SW480 (cell line): ENCODE measurements around the gene SH3PXD2B.
"Not testable (repeated sequence)": the region's sequence is repeated elsewhere in the genome, so short reads cannot be mapped to it uniquely, and the experiment has no call there.

Experiments
- DNase-seq: peaks from one replicate; pipeline ENCODE4 v3.0.0-alpha.2; 2016; ENCODE audit warnings: low spot score

Gene SH3PXD2B

DNA sequence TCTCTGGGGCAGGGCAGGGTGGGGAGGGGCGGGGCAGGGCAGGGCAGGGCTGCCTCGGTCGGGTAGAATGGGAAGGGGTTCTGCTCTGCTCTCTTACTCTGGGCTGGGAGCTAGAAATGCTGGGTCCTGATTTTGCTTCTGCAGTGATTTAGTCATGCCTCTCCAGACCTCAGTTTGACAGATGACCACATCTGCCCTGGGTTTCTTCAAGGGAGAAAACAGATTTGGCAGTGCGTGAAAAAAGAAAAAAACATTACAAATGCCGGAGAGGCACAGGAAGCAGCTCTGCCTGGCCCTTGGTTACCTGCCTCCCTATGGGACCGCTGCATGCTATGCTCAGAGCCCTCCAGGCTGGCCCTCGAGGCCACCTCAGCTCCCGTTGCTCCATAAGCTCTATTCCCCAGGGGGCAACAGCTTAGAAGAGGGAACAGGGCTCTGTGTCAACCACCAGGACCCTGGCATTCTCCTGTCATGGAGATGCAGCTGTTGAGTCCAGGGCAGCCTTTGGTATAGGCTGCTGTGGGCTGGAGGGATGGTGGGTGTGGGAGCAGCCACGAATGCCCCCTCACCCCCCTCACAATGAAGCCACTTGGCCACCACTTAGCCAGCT lies 117.5 kb downstream of the SH3PXD2B start:
- DNase-seq = no peak

DNA sequence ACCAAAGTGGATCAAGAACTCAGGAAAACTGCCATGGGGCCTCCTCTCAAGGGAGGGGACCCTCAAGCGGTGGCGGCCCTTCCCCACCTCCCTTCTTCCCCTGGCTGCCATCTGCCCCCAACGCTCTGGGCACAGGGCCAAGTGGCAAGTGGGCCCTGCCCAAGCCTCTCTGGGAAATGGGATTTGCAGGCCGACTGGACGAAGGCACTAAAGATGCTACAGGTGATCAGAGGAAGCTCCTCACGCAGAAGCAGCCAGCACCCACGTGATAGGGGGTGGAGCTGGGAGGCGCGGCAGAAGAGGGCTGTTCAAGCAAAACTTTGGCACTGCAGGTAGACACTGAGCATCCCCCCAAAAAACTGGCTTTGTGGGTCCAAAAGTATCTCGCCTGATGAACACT lies 118.1 kb downstream of the SH3PXD2B start:
- DNase-seq = no peak

DNA sequence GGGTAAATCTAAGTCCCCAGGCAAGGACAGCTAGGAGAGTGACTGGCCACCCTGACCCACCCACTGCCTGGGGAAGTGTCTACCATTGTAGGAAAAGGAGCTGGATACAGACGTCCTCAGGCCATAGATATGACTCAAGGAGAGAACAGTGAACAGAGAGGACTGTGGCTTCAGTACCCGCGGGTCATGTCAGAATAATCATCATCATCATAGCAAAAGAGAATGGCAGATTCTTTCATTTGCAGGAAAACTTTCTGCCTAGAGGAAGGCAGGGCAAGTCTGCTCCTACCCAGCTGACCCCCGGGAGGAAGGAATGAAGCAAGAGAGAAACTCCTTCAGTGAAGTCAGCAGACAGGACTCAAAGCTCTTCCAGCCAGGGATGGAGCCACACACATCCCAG lies 118.6 kb downstream of the SH3PXD2B start:
- no peak for DNase-seq

DNA sequence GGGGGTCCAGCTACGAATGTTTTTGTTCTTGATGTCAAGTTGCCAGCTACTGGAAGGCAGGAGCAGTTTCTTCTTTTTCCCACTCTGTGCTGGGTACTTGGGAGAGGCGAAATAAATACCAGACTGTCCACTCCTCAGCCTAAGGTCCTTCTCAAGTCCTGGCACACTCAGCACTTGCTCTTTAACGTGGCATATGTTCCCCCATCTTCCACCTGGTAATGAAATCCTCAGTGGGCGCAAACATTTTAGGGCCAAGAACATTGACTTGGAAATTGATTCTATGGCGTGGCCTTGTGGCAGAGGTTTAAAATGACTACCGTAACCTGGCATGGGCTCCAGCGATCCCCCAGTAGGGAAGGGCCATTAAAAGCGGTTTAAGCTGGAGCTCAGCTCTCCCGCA lies 119.7 kb downstream of the SH3PXD2B start:
- DNase-seq = no peak

DNA sequence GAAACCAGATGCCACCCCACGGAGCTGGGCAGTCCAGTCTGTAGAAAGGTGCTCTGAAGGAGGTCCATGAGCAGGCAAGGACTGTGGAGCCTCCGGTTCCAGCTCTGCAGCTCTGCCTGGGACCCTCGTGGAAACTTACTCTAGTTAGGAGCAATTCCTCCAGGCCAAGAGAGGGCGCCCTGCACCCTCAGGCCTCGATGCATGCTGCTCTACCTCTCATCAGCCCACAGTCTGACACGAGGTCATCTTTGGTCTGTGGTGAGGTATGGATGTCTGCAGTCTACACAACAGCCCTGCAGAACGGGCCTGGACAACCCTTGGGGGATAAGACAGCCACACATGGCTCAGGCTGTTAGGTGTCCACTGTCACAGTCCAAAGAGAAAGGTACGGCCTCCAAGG lies 120.1 kb downstream of the SH3PXD2B start:
- DNase-seq = peak; percentile 18

DNA sequence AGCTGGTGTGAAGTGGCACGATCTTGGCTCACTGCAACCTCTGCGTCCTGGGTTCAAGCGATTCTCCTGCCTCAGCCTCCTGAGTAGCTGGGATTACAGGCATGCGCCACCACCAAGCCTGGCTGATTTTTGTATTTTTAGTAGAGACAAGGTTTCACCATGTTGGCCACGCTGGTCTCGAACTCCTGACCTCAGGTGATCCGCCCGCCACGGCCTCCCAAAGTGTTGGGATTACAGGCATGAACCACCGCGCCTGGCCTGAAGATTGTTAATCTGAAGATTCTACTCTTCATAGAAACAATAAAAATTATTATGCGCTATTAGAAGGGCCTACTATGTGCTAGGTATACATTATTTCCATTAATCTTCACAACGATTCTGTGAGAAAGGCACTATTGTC lies 127.4 kb downstream of the SH3PXD2B start:
- not testable (repeated sequence) for DNase-seq

DNA sequence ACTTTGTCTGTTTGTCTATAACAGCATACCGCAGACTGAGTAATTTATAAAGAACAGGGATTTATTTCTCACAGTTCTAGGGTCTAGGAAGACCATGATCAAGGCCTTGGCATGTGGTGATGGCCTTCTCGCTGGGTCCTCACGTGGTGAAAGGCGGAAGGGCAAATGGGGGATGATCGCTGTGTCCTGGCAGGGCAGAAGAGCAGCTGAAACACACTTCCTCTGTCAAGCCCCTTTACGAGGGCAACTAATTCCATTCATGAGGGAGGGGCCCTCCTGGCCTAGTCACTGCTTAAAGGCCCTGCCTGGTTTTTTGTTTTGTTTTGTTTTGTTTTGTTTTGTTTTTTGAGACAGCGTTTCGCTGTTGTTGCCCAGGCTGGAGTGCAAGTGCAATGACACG lies 128.9 kb downstream of the SH3PXD2B start:
- no peak for DNase-seq

DNA sequence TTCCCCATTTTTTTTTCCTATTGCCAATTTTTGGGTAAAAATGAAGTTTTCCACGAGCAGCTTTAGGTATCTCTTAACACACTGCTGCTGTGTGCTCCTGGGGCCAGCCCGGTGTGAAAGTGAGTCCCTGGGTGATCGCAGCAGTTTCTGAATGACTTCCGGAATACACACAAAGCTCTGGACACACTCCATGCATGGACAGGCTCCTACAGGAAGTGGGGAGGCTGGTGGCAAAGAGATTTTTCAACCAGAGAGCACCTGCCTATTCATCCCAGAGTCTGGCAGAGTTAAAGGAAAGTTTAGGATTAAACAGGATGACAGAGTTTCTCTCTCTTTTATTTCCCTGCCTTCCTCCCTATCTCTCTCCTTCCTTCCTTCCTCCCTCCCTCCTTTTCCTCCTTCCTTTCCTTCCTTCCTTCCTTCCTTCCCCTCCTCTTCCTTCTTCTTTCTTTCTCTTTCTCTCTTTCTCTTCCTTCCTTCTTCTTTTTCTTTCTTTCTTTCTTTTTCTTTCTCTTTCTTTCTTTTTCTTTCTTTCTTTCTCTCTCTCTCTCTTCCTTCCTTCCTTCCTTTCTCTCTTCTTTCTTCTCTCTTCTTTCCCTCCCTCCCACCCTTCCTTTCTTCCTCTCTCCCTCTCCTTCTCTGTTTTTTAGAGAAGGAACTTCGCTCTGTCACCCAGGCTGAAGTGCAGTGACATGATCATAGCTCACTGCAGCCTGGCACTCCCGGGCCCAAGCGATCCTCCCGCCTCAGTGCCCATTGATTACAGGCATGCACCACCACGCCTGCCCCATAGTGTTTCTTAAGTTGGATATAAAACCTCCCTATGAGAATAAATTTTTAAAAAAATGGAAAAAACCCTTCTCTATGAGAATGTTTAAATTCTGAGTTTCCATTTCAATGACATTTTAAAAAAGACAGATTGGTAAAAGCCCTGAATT lies 132.0 kb downstream of the SH3PXD2B start:
- no peak for DNase-seq

DNA sequence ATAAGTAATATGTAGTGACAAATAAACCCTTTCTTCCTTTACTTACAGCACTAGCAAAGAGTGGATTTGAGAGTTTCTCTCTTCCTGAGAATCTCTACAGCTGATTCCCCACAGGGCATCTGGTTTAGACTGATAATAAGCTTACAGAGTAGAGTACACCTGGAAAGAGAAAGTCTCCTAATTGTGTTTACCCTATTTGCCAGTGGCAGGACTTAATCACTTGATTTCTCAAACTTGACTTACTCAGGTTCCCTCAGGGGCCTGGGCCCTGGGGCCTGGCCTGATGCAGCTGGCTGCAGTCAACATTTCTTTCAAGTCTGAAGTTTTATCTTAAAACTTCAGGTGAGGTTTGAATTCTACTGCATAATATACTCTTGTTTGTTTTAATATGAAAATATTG lies 132.7 kb downstream of the SH3PXD2B start:
- DNase-seq = no peak

DNA sequence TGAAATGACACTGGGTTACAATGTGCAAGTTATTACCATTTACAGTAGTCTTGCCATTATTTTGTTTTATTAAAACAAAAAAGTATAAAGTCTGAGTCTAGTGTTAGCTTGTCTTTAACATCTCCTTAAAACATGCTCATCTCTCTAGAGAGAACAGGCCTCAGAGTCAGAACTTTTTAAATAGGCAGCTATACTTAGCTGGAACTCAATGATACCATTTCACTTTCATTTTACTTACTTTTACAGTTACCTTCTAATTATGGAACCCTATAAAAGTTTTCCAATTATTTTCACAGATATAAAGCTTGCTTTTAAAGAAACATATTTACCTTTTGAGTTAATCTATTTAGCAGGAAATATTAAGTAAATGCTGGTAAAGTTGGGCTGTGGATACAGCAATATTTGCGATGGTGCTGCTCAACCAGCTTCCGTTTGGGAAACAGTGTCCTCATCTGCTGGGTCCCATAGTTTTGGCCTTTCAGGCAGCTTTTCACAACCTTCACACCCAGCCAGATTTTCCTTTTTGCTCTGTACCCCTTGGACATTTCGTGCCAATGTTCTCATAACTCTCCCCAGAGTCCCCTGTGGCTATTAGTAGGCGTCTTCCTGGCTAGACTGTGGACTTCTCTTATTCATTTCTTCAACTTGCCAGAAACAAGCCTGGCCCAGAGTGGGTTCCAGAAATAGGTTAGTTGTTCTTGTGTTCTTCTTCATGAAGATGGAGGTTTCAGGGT lies 134.4 kb downstream of the SH3PXD2B start:
- no peak for DNase-seq

DNA sequence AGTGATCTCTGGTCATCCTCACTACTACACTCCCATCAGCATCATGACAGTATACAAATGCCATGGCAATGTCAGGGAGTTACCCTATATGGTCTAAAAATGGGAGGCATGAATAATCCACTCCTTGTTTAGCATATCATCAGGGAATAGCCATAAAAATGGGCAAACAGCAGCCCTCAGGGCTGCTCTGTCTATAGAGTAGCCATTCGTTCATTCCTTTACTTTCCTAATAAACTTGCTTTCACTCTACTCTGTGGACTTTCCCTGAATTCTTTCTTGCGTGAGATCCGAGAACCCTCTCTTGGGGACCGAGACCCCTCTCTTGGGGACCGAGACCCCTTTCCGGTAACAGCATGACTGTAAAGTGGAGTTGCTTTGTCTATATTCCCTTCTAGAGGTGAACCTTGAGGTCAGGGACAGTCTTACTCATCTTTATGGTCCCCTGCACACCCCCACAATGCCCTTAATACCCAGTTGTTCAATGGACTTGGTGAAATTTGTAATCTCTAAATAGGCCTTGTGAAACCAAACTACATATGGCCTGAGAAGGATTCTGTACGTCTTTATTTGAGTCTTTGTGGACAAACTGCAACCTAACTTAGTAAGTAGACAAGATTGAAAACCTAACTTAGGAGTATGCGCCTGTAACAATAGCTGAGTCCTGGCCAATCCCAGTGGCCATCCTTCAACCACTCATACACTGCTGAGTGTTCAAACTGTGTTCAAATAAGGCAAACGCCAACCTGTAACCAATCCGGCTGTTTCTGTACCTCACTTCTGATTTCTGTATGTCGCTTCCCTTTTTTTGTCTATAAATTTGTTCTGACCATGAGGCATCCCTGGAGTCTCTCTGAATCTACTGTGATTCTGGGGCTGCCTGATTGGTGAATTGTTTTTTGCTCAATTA lies 138.5 kb downstream of the SH3PXD2B start:
- no peak for DNase-seq

DNA sequence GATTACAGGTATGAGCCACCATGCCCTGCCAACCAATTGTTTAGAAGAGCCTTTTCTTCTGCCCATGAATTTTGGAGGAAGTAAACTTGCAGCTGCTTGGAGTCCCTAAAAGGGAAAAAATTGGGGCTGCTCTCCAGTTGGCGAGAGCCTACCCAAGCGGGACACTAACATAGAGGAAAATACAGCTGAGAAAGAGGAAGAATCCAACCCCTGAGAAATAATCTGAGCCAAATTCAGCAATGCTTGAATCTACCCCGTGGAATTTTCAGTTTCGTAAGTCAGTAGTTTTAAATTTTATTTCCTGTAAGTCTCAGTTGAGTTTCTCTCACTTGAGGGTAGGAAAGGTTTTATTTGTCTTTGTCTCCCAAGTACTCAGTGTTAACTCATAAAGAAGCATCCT lies 140.4 kb downstream of the SH3PXD2B start:
- DNase-seq = no peak

DNA sequence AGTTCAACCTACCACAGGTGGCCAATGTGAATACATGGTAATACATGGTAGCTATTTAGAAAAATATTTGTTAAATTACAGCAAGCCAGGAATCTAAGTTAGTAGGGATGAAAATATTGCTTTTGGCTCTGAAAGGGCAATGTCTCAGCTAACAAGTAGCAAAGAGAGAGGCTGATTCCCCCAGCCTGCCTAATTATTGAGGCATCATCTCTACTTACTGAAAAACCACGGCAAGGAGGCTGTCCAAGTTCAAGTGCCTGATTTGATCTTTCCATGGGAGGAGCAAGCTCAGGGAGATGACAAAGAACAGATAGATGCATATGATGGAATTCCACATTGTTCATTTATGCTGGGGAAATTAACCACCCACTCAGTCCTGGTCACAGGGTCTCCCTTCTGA lies 142.0 kb downstream of the SH3PXD2B start:
- DNase-seq = no peak

DNA sequence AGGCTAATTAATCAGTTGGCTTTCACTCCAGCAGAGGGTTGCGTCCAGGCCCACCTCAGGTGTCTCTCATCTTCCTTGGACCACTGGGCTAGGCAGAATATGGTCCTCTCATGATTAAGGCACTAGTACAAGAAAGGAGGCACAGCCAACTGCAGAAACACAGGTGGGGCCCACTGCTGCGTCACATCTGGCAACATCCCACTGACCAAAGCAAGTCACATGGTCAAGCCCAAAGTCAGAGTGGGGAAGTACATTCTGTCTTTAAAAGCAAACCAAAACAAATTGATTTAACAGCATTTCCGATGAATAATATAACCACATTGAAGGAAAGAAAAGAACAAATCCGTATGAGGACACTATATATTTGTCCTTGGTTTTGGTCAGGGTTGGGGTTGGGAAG lies 142.7 kb downstream of the SH3PXD2B start:
- no peak for DNase-seq

DNA sequence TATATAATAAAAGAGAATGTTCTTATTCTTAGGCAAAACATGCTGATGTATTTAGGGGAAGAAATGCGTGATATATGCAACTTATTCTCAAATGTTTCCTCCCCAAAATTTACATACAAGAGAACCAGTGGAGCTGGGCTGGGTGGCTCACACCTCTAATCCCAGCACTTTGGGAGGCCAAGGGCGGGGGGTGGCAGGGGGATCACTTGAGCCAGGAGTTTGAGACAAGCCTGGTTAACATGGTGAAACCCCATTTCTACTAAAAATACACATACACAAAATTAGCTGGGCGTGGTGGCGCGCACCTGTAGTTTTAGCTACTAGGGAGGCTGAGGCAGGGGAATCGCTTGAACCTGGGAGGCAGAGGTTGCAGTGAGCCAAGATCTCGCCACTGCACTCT lies 143.3 kb downstream of the SH3PXD2B start:
- DNase-seq = no peak

DNA sequence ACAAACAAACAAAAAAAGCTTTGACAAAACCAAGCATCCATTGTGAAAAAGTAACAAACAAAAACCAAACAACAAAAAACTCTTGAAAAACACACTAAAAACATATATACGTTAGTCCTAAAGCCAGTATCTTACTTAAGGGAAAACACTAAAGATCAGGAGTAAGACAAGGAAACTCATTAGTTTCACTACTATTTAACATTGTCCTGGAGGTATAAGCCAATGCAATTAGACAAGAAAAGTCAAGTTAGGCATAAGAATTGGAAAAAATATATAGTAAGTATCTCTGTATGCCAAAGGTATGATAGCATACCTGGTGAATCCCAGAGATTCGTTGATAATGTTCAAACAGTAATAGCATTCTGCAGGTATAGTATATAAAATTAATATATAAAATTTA lies 148.9 kb downstream of the SH3PXD2B start:
- no peak for DNase-seq

DNA sequence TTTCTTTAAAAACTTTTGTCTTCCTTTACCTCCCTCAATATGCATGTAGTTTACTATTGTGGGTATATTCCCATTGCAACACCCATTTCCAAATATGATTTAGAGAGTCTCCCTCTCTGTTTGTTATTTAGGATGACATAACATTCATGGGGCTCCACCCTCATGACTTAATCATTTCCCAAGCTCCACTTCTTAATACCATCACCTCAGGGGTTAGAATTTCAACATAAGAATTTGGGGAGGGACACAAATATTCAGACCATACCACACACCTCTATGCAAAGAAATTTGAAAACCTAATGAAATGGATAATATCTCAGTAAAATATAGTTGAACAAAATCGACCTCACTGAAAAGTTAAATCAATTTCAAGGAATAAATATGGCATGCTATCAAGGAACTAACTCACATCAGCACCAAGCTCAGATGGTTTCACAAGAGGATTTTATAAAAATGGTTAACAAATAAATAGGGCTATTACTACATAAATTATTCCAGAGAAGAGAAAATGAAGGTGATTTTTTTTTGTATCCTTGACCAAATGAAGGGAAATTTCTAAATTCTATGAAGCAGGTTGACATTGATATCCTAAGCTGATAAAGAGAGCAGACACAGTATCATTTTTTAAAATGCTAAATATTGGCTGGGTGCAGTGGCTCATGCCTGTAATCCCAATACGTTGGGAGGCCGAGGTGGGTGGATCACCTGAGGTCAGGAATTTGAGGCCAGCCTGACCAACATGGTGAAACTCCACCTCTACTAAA lies 150.6 kb downstream of the SH3PXD2B start:
- DNase-seq = peak; percentile 68

DNA sequence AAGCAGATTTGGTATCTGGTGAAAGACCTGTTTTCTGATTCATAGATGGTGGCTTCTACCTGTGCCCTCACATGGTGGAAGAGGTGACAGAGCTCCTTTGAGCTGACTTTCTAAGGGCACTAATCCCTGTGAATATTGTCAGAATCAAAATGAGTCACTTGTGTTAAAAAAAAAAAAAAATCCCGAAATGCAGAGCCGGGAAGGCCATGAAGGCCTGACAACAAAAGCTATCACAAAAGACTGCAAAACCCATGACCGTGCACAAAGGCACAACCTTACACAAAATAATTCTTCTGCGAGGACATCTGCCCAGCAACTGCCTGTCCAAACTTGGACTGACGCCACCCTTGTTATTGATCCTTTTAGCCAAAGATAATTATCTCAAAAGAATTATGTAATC lies 151.2 kb downstream of the SH3PXD2B start:
- peak; percentile 39 for DNase-seq

DNA sequence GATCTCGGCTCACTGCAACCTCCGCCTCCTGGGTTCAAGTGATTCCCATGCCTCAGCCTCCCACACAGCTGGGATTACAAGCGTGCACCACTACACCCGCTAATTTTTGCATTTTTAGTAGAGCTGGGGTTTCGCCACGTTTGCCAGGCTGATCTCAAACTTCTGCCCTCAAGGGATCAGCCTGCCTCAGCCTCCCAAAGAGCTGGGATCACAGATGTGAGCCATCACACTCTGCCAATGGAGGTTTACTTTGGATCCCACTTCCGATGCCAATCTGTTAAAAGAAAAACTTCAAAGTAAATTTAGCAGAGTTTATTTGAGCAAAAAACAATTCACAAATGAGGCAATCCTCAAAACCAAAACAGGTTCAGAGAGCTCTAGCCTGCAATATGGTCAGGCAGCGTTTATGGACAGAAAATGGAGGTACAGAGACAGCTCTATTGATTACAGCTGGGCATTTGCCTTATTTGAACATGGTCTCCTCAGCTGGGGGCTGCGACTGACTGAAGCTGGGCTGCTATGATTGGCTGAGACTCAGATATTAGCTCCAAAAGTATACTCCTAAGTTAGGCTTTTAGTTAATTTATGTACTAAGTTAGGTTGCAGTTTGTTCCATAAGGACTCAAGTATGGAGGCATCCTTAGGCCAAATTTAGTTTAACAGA lies 152.1 kb downstream of the SH3PXD2B start:
- DNase-seq = no peak

DNA sequence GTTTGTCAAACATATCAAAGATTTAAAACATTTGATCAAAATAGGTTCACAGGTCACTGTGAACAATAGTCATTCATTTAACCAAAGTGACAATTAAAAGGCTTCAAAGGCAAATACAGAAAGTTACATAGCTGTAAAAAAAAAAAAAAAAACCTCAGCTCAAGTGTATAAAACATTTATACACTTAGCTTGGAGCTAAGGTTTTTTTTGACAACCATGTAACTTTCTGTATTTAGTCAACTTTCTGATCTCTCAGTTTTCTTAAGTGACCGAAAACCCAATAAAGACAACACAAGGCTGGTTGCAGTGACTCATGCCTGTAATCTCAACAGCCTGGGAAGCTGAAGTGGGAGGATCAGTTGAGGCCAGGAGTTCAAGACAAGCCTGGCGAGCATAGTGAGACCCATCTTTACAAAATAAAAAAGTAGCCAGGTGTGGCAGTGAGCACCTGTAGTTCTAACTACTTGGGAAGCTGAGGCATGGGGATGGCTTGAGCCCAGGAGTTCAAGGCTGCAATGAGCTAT lies 154.3 kb downstream of the SH3PXD2B start:
- no peak for DNase-seq
